GM19463 (cell line): Measurements from ENCODE around the gene ARHGAP6.
"Not testable (repeated sequence)": the region's sequence is repeated elsewhere in the genome, so short reads cannot be mapped to it uniquely, and the experiment has no call there.

Source experiments
- ATAC-seq: cut with Tn5 transposase; IDR thresholded peaks from one replicate; pipeline ENCODE4 v1.9.1; 2021; ENCODE audit warnings: mild to moderate bottlenecking, moderate library complexity; ENCODE audit not compliant: unreplicated experiment

ARHGAP6 gene

GRCh38 chrX:11578301-11578700, 87.4 kb downstream of the ARHGAP6 start:
- ATAC-seq: not testable (repeated sequence)

GRCh38 chrX:11577603-11578002, 88.1 kb downstream of the ARHGAP6 start:
- peak; percentile 58 for ATAC-seq

- ATAC-seq: no peak
These were observed 90.4 kb downstream of the ARHGAP6 start for GRCh38 chrX:11575332-11575731.

- no peak for ATAC-seq
These were observed 98.0 kb downstream of the ARHGAP6 start for GRCh38 chrX:11567528-11568220.

- ATAC-seq: no peak
These were observed 98.9 kb downstream of the ARHGAP6 start for GRCh38 chrX:11566789-11567188.

GRCh38 chrX:11566173-11566572, 99.5 kb downstream of the ARHGAP6 start:
- ATAC-seq: no peak

GRCh38 chrX:11564546-11564945, 101.2 kb downstream of the ARHGAP6 start:
- no peak for ATAC-seq

GRCh38 chrX:11562570-11562969, 103.2 kb downstream of the ARHGAP6 start:
- no peak for ATAC-seq

GRCh38 chrX:11558972-11559371, 106.7 kb downstream of the ARHGAP6 start:
- peak; percentile 41 for ATAC-seq

- ATAC-seq: no peak
These were observed 108.6 kb downstream of the ARHGAP6 start for GRCh38 chrX:11557120-11557519.

GRCh38 chrX:11555759-11556158, 110.0 kb downstream of the ARHGAP6 start:
- ATAC-seq: no peak

- ATAC-seq: no peak
These were observed 112.1 kb downstream of the ARHGAP6 start for GRCh38 chrX:11553594-11553993.

GRCh38 chrX:11551151-11551550, 114.6 kb downstream of the ARHGAP6 start:
- ATAC-seq: no peak

GRCh38 chrX:11546917-11547316, 118.8 kb downstream of the ARHGAP6 start:
- ATAC-seq: no peak

GRCh38 chrX:11543249-11543648, 122.5 kb downstream of the ARHGAP6 start:
- ATAC-seq: no peak

GRCh38 chrX:11541510-11541909, 124.2 kb downstream of the ARHGAP6 start:
- no peak for ATAC-seq

GRCh38 chrX:11540532-11541377, 125.0 kb downstream of the ARHGAP6 start:
- ATAC-seq: peak; percentile 88

GRCh38 chrX:11537141-11537540, 128.6 kb downstream of the ARHGAP6 start:
- ATAC-seq: no peak

- no peak for ATAC-seq
These were observed 130.4 kb downstream of the ARHGAP6 start for GRCh38 chrX:11535156-11535919.

GRCh38 chrX:11533199-11533651, 132.5 kb downstream of the ARHGAP6 start:
- ATAC-seq: peak; percentile 67
